ENCODE results near the gene PTPN1. TPM values are rescaled to one million over a fixed set of nuclear protein-coding genes. Genes with fewer than 3 reads are reported as not detected.
"Not testable (repeated sequence)": the region's sequence is repeated elsewhere in the genome, so short reads cannot be mapped to it uniquely, and the experiment has no call there.

PTPN1 gene
- total and polyA plus RNA-seq, 2 experiments from 2014 or later, result 19.4 to 29.4 TPM

DNA sequence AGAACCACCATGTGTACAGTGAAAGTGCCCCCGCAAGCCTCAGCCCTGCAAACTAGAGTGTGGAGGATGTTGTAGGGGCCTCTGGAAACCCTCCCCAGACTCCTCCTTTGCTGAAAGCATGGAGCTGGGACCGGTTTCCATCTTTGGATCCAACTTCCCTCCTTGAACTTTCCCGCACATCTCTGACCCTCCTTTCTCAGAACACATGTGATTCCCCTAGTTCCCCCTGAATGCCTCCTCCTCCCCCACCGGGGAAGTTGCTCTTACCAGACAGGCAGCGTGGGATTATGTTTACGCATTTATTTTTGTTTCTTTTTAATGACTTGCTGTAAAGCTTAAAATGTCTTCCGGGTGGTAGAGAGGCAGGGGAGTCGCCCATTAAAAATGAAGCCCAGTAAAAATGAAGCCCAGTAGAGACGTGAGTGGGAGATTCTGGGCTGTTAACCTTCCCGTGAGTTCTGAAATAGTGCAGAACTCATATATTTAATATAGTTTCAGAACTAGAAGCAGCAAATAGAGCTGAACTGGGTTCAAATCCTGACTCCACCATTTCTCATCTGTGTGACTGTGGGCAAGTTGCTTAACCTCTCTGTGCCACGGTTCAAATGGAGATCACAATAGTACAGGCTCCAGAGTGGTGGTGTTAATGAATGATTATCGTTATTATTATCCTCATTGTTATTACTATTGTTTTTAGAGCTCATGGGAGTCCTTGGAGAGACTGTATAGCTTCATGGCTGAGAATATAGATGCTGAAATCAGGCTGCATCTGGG, 8.0 kb upstream of the PTPN1 start:
- Histone ChIP-seq H3K27me3 (no peaks in the 10 kb centered on the region), H3K9me3 (ENCODE audit: low read depth) (no peaks in the 10 kb centered on the region), H3K4me1 (ENCODE audit: low read depth) (no peaks in the 10 kb centered on the region), H3K36me3 (no peaks in the 10 kb centered on the region), H3K4me3 (no peak overlapping the region), H3K27ac (no peak overlapping the region)
- DNase-seq (ENCODE audit: low read depth in 1 of 2, low spot score in 1 of 2), result no peak
- no peak for TF ChIP-seq CTCF (IDR thresholded peaks at IDR 0.05; ENCODE audit: low read depth, low read length)

DNA sequence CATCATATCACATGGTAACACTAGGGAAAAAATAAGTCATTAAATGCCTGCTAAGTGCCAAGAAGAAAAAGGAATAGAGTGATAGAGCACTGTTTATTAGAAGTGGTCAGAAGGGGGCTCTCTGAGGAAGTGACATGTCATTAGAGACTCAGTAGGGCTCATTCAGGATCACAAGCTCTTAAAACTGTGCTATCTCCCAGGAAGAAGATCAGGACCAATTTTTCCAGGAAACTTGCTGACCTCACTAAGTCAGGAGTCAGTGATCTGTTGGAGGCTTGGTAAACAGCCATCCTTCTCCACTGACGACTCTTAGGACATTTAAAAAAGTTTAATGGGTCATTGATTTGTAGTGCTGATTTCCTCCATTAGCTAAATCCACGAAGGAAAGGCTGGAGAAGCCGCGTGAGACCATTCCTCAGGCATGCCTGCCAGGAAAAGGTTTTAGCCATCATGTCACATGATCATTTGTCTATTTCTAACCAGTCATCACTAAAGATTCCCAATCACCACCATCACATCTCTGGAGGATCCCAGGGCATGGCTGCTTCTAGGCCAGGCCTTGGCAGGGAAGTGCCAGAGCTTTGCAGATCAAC, 5.9 kb upstream of the PTPN1 start:
- no peaks in the 10 kb centered on the region for H3K27me3 ChIP-seq
- DNase-seq (ENCODE audit: low read depth in 1 of 2, low spot score in 1 of 2), result peak in 1 of 2 donors; percentile 42
- H3K27ac ChIP-seq, result no peak overlapping the region
- no peak overlapping the region for H3K4me3 ChIP-seq
- H3K4me1 ChIP-seq (ENCODE audit: low read depth), result peaks cover under 1% of the 10 kb centered on the region
- no peak for TF ChIP-seq CTCF (IDR thresholded peaks at IDR 0.05; ENCODE audit: low read depth, low read length)
- H3K36me3 ChIP-seq, result no peaks in the 10 kb centered on the region
- no peaks in the 10 kb centered on the region for H3K9me3 ChIP-seq (ENCODE audit: low read depth)

DNA sequence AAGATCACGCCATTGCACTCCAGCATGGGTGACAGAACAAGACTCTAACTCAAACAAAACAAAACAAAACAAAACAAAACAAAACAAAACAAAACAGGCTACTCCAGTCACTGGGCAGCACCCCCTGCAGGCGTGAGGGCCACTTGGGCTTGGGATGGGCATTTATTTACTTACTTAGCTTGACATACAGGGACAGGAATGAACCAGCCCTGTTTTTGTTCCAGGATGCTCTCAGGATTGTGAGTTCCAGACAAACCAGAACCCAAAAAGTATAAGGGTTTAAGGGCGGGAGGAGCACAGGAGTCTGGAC, 4.0 kb upstream of the PTPN1 start:
- H3K9me3 ChIP-seq (ENCODE audit: low read depth), result no peaks in the 10 kb centered on the region
- no peaks in the 10 kb centered on the region for H3K27me3 ChIP-seq
- peaks cover 6% of the 10 kb centered on the region for H3K4me1 ChIP-seq (ENCODE audit: low read depth)
- peak; percentile 14 for TF ChIP-seq CTCF (IDR thresholded peaks at IDR 0.05; ENCODE audit: low read depth, low read length)
- no peak overlapping the region for H3K27ac ChIP-seq
- no peaks in the 10 kb centered on the region for H3K36me3 ChIP-seq
- H3K4me3 ChIP-seq, result no peak overlapping the region
- DNase-seq (ENCODE audit: low read depth in 1 of 2, low spot score in 1 of 2), result no peak

DNA sequence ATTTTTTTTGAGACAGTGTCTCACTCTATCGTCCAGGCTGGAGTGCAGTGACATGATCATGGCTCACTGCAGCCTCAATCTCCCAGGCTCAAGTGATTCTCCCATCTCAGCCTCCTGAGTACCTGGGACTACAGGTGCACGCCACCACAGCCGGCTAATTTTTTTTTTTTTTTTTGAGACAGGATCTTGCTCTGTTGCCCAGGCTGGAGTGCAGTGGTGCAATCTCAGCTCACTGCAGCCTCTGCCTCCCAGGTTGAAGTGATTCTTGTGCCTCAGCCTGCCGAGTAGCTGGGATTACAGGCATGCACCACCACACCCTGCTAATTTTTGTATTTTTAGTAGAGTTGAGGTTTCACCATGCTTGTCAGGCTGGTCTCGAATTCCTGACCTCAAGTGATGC, 2.4 kb upstream of the PTPN1 start:
- DNase-seq (ENCODE audit: low read depth in 1 of 2, low spot score in 1 of 2); H3K36me3 ChIP-seq; H3K4me3 ChIP-seq; H3K27me3 ChIP-seq; H3K9me3 ChIP-seq (ENCODE audit: low read depth): not testable (repeated sequence)
- peaks cover 21% of the 10 kb centered on the region for H3K4me1 ChIP-seq (ENCODE audit: low read depth)
- peak overlapping the region; percentile 51 for H3K27ac ChIP-seq

GRCh38 chr20:50508171-50508755, 1.9 kb upstream of the PTPN1 start:
- H3K9me3 ChIP-seq (ENCODE audit: low read depth), result no peaks in the 10 kb centered on the region
- H3K27me3 ChIP-seq, result no peaks in the 10 kb centered on the region
- no peak for TF ChIP-seq CTCF (IDR thresholded peaks at IDR 0.05; ENCODE audit: low read depth, low read length)
- H3K27ac ChIP-seq, result peak overlapping the region; percentile 51
- DNase-seq (ENCODE audit: low read depth in 1 of 2, low spot score in 1 of 2), result peak in 1 of 2 donors; percentile 30
- peaks cover 25% of the 10 kb centered on the region for H3K4me1 ChIP-seq (ENCODE audit: low read depth)
- no peaks in the 10 kb centered on the region for H3K36me3 ChIP-seq
- no peak overlapping the region for H3K4me3 ChIP-seq
